A549 (cell line): ENCODE data around the gene PPP1R13L. TPM values are rescaled to one million over a fixed set of nuclear protein-coding genes. Genes with fewer than 3 reads are reported as not detected.

ENCODE experiments used
- ATAC-seq, 2 experiments: fragments of 200-7000 bp in 1 of 2; fragments of >200 bp in 1 of 2; cut with Nextera tagmentation in 1 of 2; cut with Tn5 transposase in 1 of 2; 3 replicates each; pipeline versions ENCODE4 v1.8.0 to v1.9.1; 2018 to 2020; ENCODE audit warnings: mild to moderate bottlenecking in 1 of 2, moderate library complexity in 1 of 2
- CTCF ChIA-PET: fragments of 300-600 bp; sonication (Branson Sonifier 250); formaldehyde crosslinking; extraction: SDS; loops from one replicate; lab custom pipeline; 2021; ENCODE audit warnings: antibody characterized with exemption, inconsistent platforms; lab: Yijun Ruan, JAX
- POLR2A ChIA-PET: fragments of 350-600 bp; formaldehyde crosslinking; extraction: SDS; loops from one replicate; lab custom pipeline; 2021; ENCODE audit warnings: antibody characterized with exemption, inconsistent platforms; lab: Yijun Ruan, JAX
- DNase-seq, 2 experiments: peaks; one replicate each; pipeline versions ENCODE4 v3.0.0 to v3.0.0-alpha.2; 2011 to 2016; ENCODE audit warnings: low read depth in 1 of 2, low spot score in 1 of 2
- FAIRE-seq: peaks from 2 replicates; lab custom pipeline; 2011; peaks lifted over from hg19 to GRCh38; lab: Jason Lieb, UNC
- H3K27ac ChIP-seq, 2 experiments: fragments of >200 bp; sonication (Bioruptor Twin); formaldehyde crosslinking; 3 replicates each; pipeline ENCODE4 v1.5.1; 2016 to 2017
- H3K4me1 ChIP-seq: fragments of >200 bp; sonication (Bioruptor Twin); formaldehyde crosslinking; 3 replicates; pipeline ENCODE4 v1.6.1; 2016
- H3K4me2 ChIP-seq: fragments of >200 bp; sonication (Bioruptor Twin); formaldehyde crosslinking; 3 replicates; pipeline ENCODE4 v1.6.1; 2016
- H3K4me3 ChIP-seq: fragments of >200 bp; sonication (Bioruptor Twin); formaldehyde crosslinking; 3 replicates; pipeline ENCODE4 v1.5.1; 2016
- H3K9me3 ChIP-seq: fragments of >200 bp; sonication (Bioruptor Twin); formaldehyde crosslinking; 3 replicates; pipeline ENCODE4 v1.6.1; 2016
- ATOH8 ChIP-seq: fragments of 250-450 bp; sonication (Bioruptor Pico); IDR thresholded peaks from 2 replicates; pipeline ENCODE4 v1.5.0; 2020; ENCODE audit warnings: low read depth, mild to moderate bottlenecking, moderate library complexity
- BCL3 ChIP-seq: fragments of >200 bp; sonication (Bioruptor Twin); formaldehyde crosslinking; IDR thresholded peaks from 3 replicates; pipeline ENCODE4 v1.6.1; 2016
- BHLHE40 ChIP-seq: IDR thresholded peaks from 2 replicates; pipeline ENCODE4 v1.6.1; 2012; ENCODE audit warnings: low read depth, low read length, inconsistent platforms
- CEBPB ChIP-seq, 2 experiments: fragments of >200 bp in 1 of 2; sonication (Bioruptor Twin) in 1 of 2; formaldehyde crosslinking in 1 of 2; IDR thresholded peaks; 2 replicates each; pipeline ENCODE4 v1.6.1; 2012 to 2016
- CHD2 ChIP-seq: fragments of 150-350 bp; IDR thresholded peaks from 2 replicates; pipeline ENCODE4 v1.6.1; 2014; ENCODE audit warnings: low read length; ENCODE audit not compliant: partially characterized antibody
- CTCF ChIP-seq: fragments of >200 bp; sonication (Bioruptor Twin); formaldehyde crosslinking; IDR thresholded peaks from 3 replicates; pipeline ENCODE4 v1.5.1; 2016
- EHF ChIP-seq: fragments of 250-450 bp; sonication (Bioruptor Pico); IDR thresholded peaks from 2 replicates; pipeline ENCODE4 v1.5.0; 2020; ENCODE audit warnings: mild to moderate bottlenecking
- EHMT2 ChIP-seq: fragments of 200-600 bp; sonication (generic); IDR thresholded peaks from 2 replicates; pipeline ENCODE4 v1.6.1; 2016; ENCODE audit warnings: antibody characterized with exemption, low read depth, mild to moderate bottlenecking, moderate library complexity
- ELK1 ChIP-seq: fragments of 150-350 bp; IDR thresholded peaks from 2 replicates; pipeline ENCODE4 v1.6.1; 2014; ENCODE audit warnings: low read depth, mild to moderate bottlenecking, low read length
- EP300 ChIP-seq, 2 experiments: fragments of >200 bp; sonication (Bioruptor Twin); formaldehyde crosslinking; IDR thresholded peaks; 2 replicates in 1 of 2; 3 replicates in 1 of 2; pipeline ENCODE4 v1.6.1; 2016 to 2017
- ESRRA ChIP-seq: fragments of 150-350 bp; IDR thresholded peaks from 2 replicates; pipeline ENCODE4 v1.6.1; 2014; ENCODE audit warnings: mild to moderate bottlenecking, low read length, borderline replicate concordance
- FOSB ChIP-seq: fragments of 250-450 bp; sonication (Bioruptor Pico); IDR thresholded peaks from 2 replicates; pipeline ENCODE4 v1.5.0; 2020; ENCODE audit warnings: mild to moderate bottlenecking, moderate library complexity
- FOSL2 ChIP-seq, 2 experiments: fragments of 450-650 bp in 1 of 2; fragments of >200 bp in 1 of 2; sonication (Bioruptor Twin) in 1 of 2; formaldehyde crosslinking; IDR thresholded peaks; 2 replicates each; pipeline versions ENCODE4 v1.5.0 to v1.6.1; 2016 to 2020; ENCODE audit warnings: mild to moderate bottlenecking in 1 of 2, moderate library complexity in 1 of 2
- FOXS1 ChIP-seq: fragments of 250-450 bp; sonication (Bioruptor Pico); IDR thresholded peaks from 2 replicates; pipeline ENCODE4 v1.5.0; 2020; ENCODE audit warnings: mild to moderate bottlenecking, moderate library complexity
- HDAC2 ChIP-seq: fragments of 200-600 bp; sonication (generic); IDR thresholded peaks from 2 replicates; pipeline ENCODE4 v1.6.1; 2016
- HOXA7 ChIP-seq: fragments of 250-450 bp; sonication (Bioruptor Pico); IDR thresholded peaks from 2 replicates; pipeline ENCODE4 v1.5.0; 2020; ENCODE audit warnings: mild to moderate bottlenecking, moderate library complexity
- HOXB13 ChIP-seq: fragments of 250-450 bp; sonication (Bioruptor Pico); IDR thresholded peaks from 2 replicates; pipeline ENCODE4 v1.5.0; 2020; ENCODE audit warnings: low read depth, mild to moderate bottlenecking, moderate library complexity
- HOXB5 ChIP-seq: fragments of 250-450 bp; sonication (Bioruptor Pico); IDR thresholded peaks from 2 replicates; pipeline ENCODE4 v1.5.0; 2020; ENCODE audit warnings: mild to moderate bottlenecking, moderate library complexity
- JUN ChIP-seq, 2 experiments: fragments of >200 bp; sonication (Bioruptor Twin); formaldehyde crosslinking; IDR thresholded peaks; 2 replicates in 1 of 2; 3 replicates in 1 of 2; pipeline ENCODE4 v1.6.1; 2016 to 2017
- JUNB ChIP-seq: fragments of >200 bp; sonication (Bioruptor Twin); formaldehyde crosslinking; IDR thresholded peaks from 2 replicates; pipeline ENCODE4 v1.6.1; 2016
- MAZ ChIP-seq: fragments of 150-350 bp; IDR thresholded peaks from 2 replicates; pipeline ENCODE4 v1.6.1; 2014; ENCODE audit warnings: antibody characterized with exemption, low read depth, low read length, borderline replicate concordance
- MYC ChIP-seq: IDR thresholded peaks from 2 replicates; pipeline ENCODE4 v1.6.1; 2012; ENCODE audit warnings: mild to moderate bottlenecking, inconsistent platforms, low read length, improper control_type of control experiment, borderline replicate concordance
- NR3C1 ChIP-seq: fragments of >200 bp; sonication (Bioruptor Twin); formaldehyde crosslinking; IDR thresholded peaks from 3 replicates; pipeline ENCODE4 v1.6.1; 2017
- PBX3 ChIP-seq: IDR thresholded peaks from 2 replicates; pipeline ENCODE4 v1.6.1; 2012
- POLR2A ChIP-seq: IDR thresholded peaks from 2 replicates; pipeline ENCODE4 v1.6.1; 2012; ENCODE audit warnings: mild to moderate bottlenecking, low read length
- RARB ChIP-seq: fragments of 250-450 bp; sonication (Bioruptor Pico); IDR thresholded peaks from 2 replicates; pipeline ENCODE4 v1.8.0; 2021; ENCODE audit warnings: mild to moderate bottlenecking, moderate library complexity
- RCOR1 ChIP-seq: fragments of 150-350 bp; IDR thresholded peaks from 2 replicates; pipeline ENCODE4 v1.6.1; 2014; ENCODE audit warnings: antibody characterized with exemption, low read length, low read depth
- SREBF2 ChIP-seq: fragments of 450-650 bp; IDR thresholded peaks from 2 replicates; pipeline ENCODE4 v1.6.1; 2014; ENCODE audit warnings: mild to moderate bottlenecking, moderate library complexity
- TP53 ChIP-seq: fragments of 250-450 bp; sonication (Bioruptor Pico); IDR thresholded peaks from 2 replicates; pipeline ENCODE4 v1.5.0; 2021; ENCODE audit warnings: mild to moderate bottlenecking, moderate library complexity
- WGBS: methylation state at CpG from one replicate; pipeline ENCODE4 v1.1.6; 2017; ENCODE audit errors: missing lambda C conversion rate; 5-methylcytosine and 5-hydroxymethylcytosine counted together
- polyA plus RNA-seq, 4 experiments: library from polyadenylated mRNA; depleted of rRNA in 3 of 4; stranded (reverse); fragments of >200 nt; fragmentation: RNase III in 1 of 4; extraction: RNeasy Plus Mini Kit Qiagen cat#74134 plus additional on column Dnase treatment in 1 of 4; gene quantifications; 2 replicates in 3 of 4; 3 replicates in 1 of 4; pipeline ENCODE4 v1.2.3, GENCODE V29; 2011 to 2017

Gene PPP1R13L
- polyA plus RNA-seq, 2 of the 4 experiments (the other 2 are of a cell fraction): 3.2 to 18.9 TPM

- Histone ChIP-seq H3K4me2 (no peak overlapping the region), H3K9me3 (no peaks in the 10 kb centered on the region), H3K4me3 (no peak overlapping the region), H3K4me1 (no peaks in the 10 kb centered on the region), H3K27ac (no peak overlapping the region)
- no peak for ATAC-seq
- FAIRE-seq: no peak
- 93% methylated on average over 14 of the region's 14 CpGs for WGBS
- ChIA-PET CTCF (interaction anchor here (2.3 kb wide), 1 partner anchor 23 kb away, joined by 7 read pairs; no protein-coding TSS in a partner anchor), POLR2A (no interaction called here)
- TF ChIP-seq CTCF: no peak
- no peak for TF ChIP-seq CEBPB (IDR thresholded peaks at IDR 0.05)
- TF ChIP-seq HDAC2: no peak
- TF ChIP-seq FOSL2 (IDR thresholded peaks at IDR 0.05): no peak
- TF ChIP-seq FOSL2 (CRISPR knock-in tag; IDR thresholded peaks at IDR 0.05): no peak
- no peak for TF ChIP-seq HOXB13
- TF ChIP-seq BCL3: no peak
- TF ChIP-seq MAZ: no peak
- TF ChIP-seq TP53 (CRISPR knock-in tag): no peak
- TF ChIP-seq RCOR1: no peak
- no peak for TF ChIP-seq RARB
- no peak for TF ChIP-seq PBX3
- no peak for TF ChIP-seq HOXB5 (CRISPR knock-in tag)
- no peak for TF ChIP-seq ATOH8 (CRISPR knock-in tag)
- TF ChIP-seq EHF (CRISPR knock-in tag): no peak
- no peak for TF ChIP-seq JUN (IDR thresholded peaks at IDR 0.05)
- no peak for TF ChIP-seq EP300 (IDR thresholded peaks at IDR 0.05)
- no peak for TF ChIP-seq EHMT2
- no peak for TF ChIP-seq FOSB (CRISPR knock-in tag)
- DNase-seq: no peak
Measured at GRCh38 chr19:45361608-45362007, 43.3 kb downstream of the PPP1R13L start.

GRCh38 chr19:45358213-45358792, 46.6 kb downstream of the PPP1R13L start:
- DNase-seq: no peak
- H3K4me2 ChIP-seq: no peak overlapping the region
- H3K4me1 ChIP-seq: no peaks in the 10 kb centered on the region
- FAIRE-seq: no peak
- ATAC-seq: no peak
- CTCF ChIA-PET: interaction anchor here (1.4 kb wide), 1 partner anchor 44 kb away, joined by 3 read pairs; no protein-coding TSS in a partner anchor
- H3K27ac ChIP-seq: no peak overlapping the region
- H3K4me3 ChIP-seq: no peak overlapping the region
- H3K9me3 ChIP-seq: no peaks in the 10 kb centered on the region
- TF ChIP-seq JUNB (no peak), NR3C1 (no peak), CHD2 (no peak), FOXS1 (CRISPR knock-in tag) (no peak), MYC (no peak), RARB (no peak), HOXB13 (no peak), EP300 (IDR thresholded peaks at IDR 0.05) (no peak), POLR2A (no peak), BHLHE40 (no peak), SREBF2 (no peak), HOXA7 (CRISPR knock-in tag) (no peak), TP53 (CRISPR knock-in tag) (no peak), RCOR1 (no peak), ESRRA (no peak), ELK1 (no peak)
- TF ChIP-seq, all 56 proteins: peak for 0
- POLR2A ChIA-PET: no interaction called here
- 91% methylated on average over 12 of the region's 12 CpGs for WGBS
